HepG2 (cell line): ENCODE measurements around the gene GSX1. TPM values are rescaled to one million over a fixed set of nuclear protein-coding genes. Genes with fewer than 3 reads are reported as not detected.

Source experiments
- ATAC-seq: fragments of 200-7000 bp; cut with Tn5 transposase; 3 replicates; pipeline ENCODE4 v1.9.1; 2020; ENCODE audit warnings: mild to moderate bottlenecking, moderate library complexity
- BruUV-seq: library from RNA; stranded (reverse); fragments of 400-500 nt; replicated peaks from 2 replicates; lab custom pipeline; 2021; lab: Mats Ljungman, UMichigan
- CTCF ChIA-PET: fragments of 300-600 bp; formaldehyde crosslinking; extraction: SDS; loops from one replicate; lab custom pipeline; 2021; ENCODE audit warnings: low total read pairs, inconsistent platforms, low intra/inter-chr PET ratio; lab: Yijun Ruan, JAX
- POLR2A ChIA-PET: fragments of 350-600 bp; sonication (Branson Sonifier 250); formaldehyde crosslinking; loops from one replicate; lab custom pipeline; 2020; ENCODE audit warnings: antibody characterized with exemption, inconsistent platforms; lab: Yijun Ruan, JAX
- DNase-seq: peaks from one replicate; pipeline ENCODE4 v3.0.0-alpha.2; 2015; ENCODE audit warnings: low spot score
- FAIRE-seq: peaks from 3 replicates; lab custom pipeline; 2011; peaks lifted over from hg19 to GRCh38; lab: Jason Lieb, UNC
- H2AFZ ChIP-seq: one replicate; pipeline ENCODE4 v1.6.1; 2011; ENCODE audit warnings: low read length, inconsistent platforms
- H3K27ac ChIP-seq: fragments of 300-600 bp; 3 replicates; pipeline ENCODE4 v1.8.0; 2011; ENCODE audit warnings: mixed run types, mild to moderate bottlenecking, mixed read lengths, low read length, inconsistent platforms; ENCODE audit not compliant: insufficient read depth; ENCODE audit errors: extremely low read length
- H3K27me3 ChIP-seq, 2 experiments: fragments of 200-600 bp in 1 of 2; 2 replicates in 1 of 2; 3 replicates in 1 of 2; pipeline versions ENCODE4 v1.6.0 to v1.8.0; 2011; ENCODE audit warnings: low read length in 2 of 2, mild to moderate bottlenecking in 2 of 2, moderate library complexity in 2 of 2, inconsistent platforms in 1 of 2; ENCODE audit not compliant: insufficient read depth in 2 of 2, control insufficient read depth in 1 of 2
- H3K36me3 ChIP-seq, 2 experiments: fragments of 200-600 bp in 1 of 2; replicated peaks in 1 of 2; 2 replicates in 1 of 2; 3 replicates in 1 of 2; pipeline versions ENCODE4 v1.5.1 to v1.8.0; 2011; ENCODE audit warnings: low read length in 2 of 2, inconsistent platforms in 1 of 2; ENCODE audit not compliant: insufficient read depth in 2 of 2, control insufficient read depth in 1 of 2
- H3K4me1 ChIP-seq: 2 replicates; pipeline ENCODE4 v1.5.1; 2012; ENCODE audit warnings: low read length, inconsistent platforms; ENCODE audit not compliant: insufficient read depth
- H3K4me2 ChIP-seq: 2 replicates; pipeline ENCODE4 v1.6.0; 2011; ENCODE audit warnings: low read depth, low read length, inconsistent platforms
- H3K4me3 ChIP-seq, 3 experiments: fragments of 200-600 bp in 1 of 3; sonication (generic), shearing (Covaris generic) in 1 of 3; replicated peaks in 1 of 3; 2 replicates each; pipeline ENCODE4 v1.5.1; 2011 to 2016; ENCODE audit warnings: low read length in 3 of 3, inconsistent platforms in 2 of 3, low read depth in 2 of 3, mild to moderate bottlenecking in 2 of 3, control low read depth in 1 of 3, mixed read lengths in 1 of 3; ENCODE audit not compliant: insufficient read depth in 1 of 3
- H3K79me2 ChIP-seq: one replicate; pipeline ENCODE4 v1.6.1; 2011; ENCODE audit warnings: low read length, inconsistent platforms; ENCODE audit not compliant: insufficient read depth
- H3K9ac ChIP-seq: 2 replicates; pipeline ENCODE4 v1.6.0; 2011; ENCODE audit warnings: mild to moderate bottlenecking, low read depth, low read length, inconsistent platforms; ENCODE audit not compliant: insufficient read depth
- H3K9me3 ChIP-seq: 2 replicates; pipeline ENCODE4 v1.5.1; 2012; ENCODE audit warnings: mild to moderate bottlenecking, low read length
- H4K20me1 ChIP-seq: 2 replicates; pipeline ENCODE4 v1.6.0; 2011; ENCODE audit warnings: inconsistent platforms, mild to moderate bottlenecking, low read length, moderate library complexity; ENCODE audit not compliant: insufficient read depth
- AHR ChIP-seq: IDR thresholded peaks from 2 replicates; pipeline ENCODE4 v1.6.1; 2018; ENCODE audit warnings: missing genetic modification reagents, missing compliant biosample characterization
- HNRNPL ChIP-seq: fragments of 200-400 bp; formaldehyde crosslinking; IDR thresholded peaks from 2 replicates; pipeline ENCODE4 v1.6.1; 2017; ENCODE audit warnings: mild to moderate bottlenecking, low read depth, low read length
- ISX ChIP-seq: sonication (generic); formaldehyde crosslinking; conservative IDR thresholded peaks from 2 replicates; pipeline ENCODE4 v1.5.0; 2020; ENCODE audit warnings: missing genetic modification reagents
- MAFF ChIP-seq: IDR thresholded peaks from 2 replicates; pipeline ENCODE4 v1.6.1; 2011; ENCODE audit warnings: low read depth, low read length, improper control_type of control experiment
- MAFK ChIP-seq, 2 experiments: IDR thresholded peaks in 1 of 2; conservative IDR thresholded peaks in 1 of 2; 2 replicates each; pipeline ENCODE4 v1.6.1; 2011; ENCODE audit warnings: improper control_type of control experiment in 2 of 2, low read length in 2 of 2
- SALL1 ChIP-seq: sonication (generic); formaldehyde crosslinking; IDR thresholded peaks from 2 replicates; pipeline ENCODE4 v1.8.0; 2022; ENCODE audit warnings: mild to moderate bottlenecking, missing genetic modification reagents
- ZBTB39 ChIP-seq: sonication (generic); formaldehyde crosslinking; IDR thresholded peaks from 2 replicates; pipeline ENCODE4 v1.5.0; 2020; ENCODE audit warnings: missing genetic modification reagents
- ZNF350 ChIP-seq: sonication (generic); formaldehyde crosslinking; IDR thresholded peaks from 2 replicates; pipeline ENCODE4 v1.4.0; 2020; ENCODE audit warnings: mild to moderate bottlenecking, low read depth, missing genetic modification reagents, borderline replicate concordance
- ZNF737 ChIP-seq: sonication (generic); formaldehyde crosslinking; IDR thresholded peaks from 2 replicates; pipeline ENCODE4 v1.5.0; 2020; ENCODE audit warnings: missing genetic modification reagents, mild to moderate bottlenecking, borderline replicate concordance
- WGBS: methylation state at CpG from one replicate; pipeline ENCODE4 v1.1.6; 2017; ENCODE audit warnings: low lambda C conversion rate; 5-methylcytosine and 5-hydroxymethylcytosine counted together
- in situ Hi-C: cut with HindIII; loops from 2 replicates; pipeline ENCODE4 v1.10.0; 2017; ENCODE audit warnings: low pct_unique_long_range_greater_than_20kb; ENCODE audit not compliant: extremely low pct_ligation_motif_present
- intact Hi-C: fragments of 100-400 bp; cut with micrococcal nuclease; formaldehyde crosslinking; loops from one replicate; pipeline ENCODE4 v1.10.0; 2022; ENCODE audit not compliant: unreplicated experiment
- polyA plus RNA-seq, 8 experiments: library from polyadenylated mRNA; depleted of rRNA in 3 of 8; stranded (reverse) in 7 of 8; unstranded in 1 of 8; fragments of >200 nt; fragmentation: Illumina TruSeq in 4 of 8; extraction: Trizol in 4 of 8; gene quantifications; 2 replicates each; pipeline versions ENCODE4 v1.2.1 to v1.2.3, GENCODE V29; 2011 to 2016; ENCODE audit warnings: low read depth in 4 of 8, missing spikeins in 1 of 8, mixed read lengths in 1 of 8; ENCODE audit not compliant: insufficient read depth in 1 of 8
- total RNA-seq, 5 experiments: library from RNA; depleted of rRNA; stranded (reverse); fragments of >200 nt; fragmentation: Illumina TruSeq; extraction: Trizol; gene quantifications; 2 replicates each; pipeline ENCODE4 v1.2.3, GENCODE V29; 2016; ENCODE audit warnings: low read depth in 1 of 5

Gene GSX1
- total and polyA plus RNA-seq, 2 of the 13 experiments (the other 11 are each of a cell fraction or from before 2014, with no cell fraction given): not detected

GRCh38 chr13:27772651-27773425, 19.4 kb upstream of the GSX1 start:
- ChIA-PET POLR2A (no interaction called here), CTCF (no interaction called here)
- ATAC-seq (no peak), FAIRE-seq (no peak), DNase-seq (peak; percentile 23)
- no peaks in the 10 kb centered on the region for H4K20me1 ChIP-seq
- 42% methylated on average over 8 of the region's 14 CpGs for WGBS
- TF ChIP-seq AHR (no peak), MAFF (peak; percentile 86), ZNF350 (no peak), MAFK (conservative IDR thresholded peaks at IDR 0.05 in 1 of 2, IDR thresholded peaks at IDR 0.05 in 1 of 2; ENCODE audit: low read length in 2 of 2) (peak; percentile 87 to 89)
- in situ Hi-C loops (loop anchor here (5.0 kb wide), 1 partner anchor 54 kb away; no protein-coding TSS in a partner anchor), intact Hi-C loops (loop anchor here (5.0 kb wide), 2 partner anchors 209 to 391 kb away; no protein-coding TSS in a partner anchor)
- no peaks in the 10 kb centered on the region; a peak in 2 of 5 replicates for H3K27me3 ChIP-seq
- H2AFZ ChIP-seq: no peak overlapping the region
- no peaks in the 10 kb centered on the region for H3K79me2 ChIP-seq
- no peak overlapping the region for H3K27ac ChIP-seq
- no peak overlapping the region for H3K9ac ChIP-seq
- no TSS peak for BruUV-seq
- no peaks in the 10 kb centered on the region for H3K36me3 ChIP-seq
- peaks cover 13% of the 10 kb centered on the region for H3K4me1 ChIP-seq
- no peak overlapping the region for H3K4me2 ChIP-seq
- H3K4me3 ChIP-seq: no peak overlapping the region
- no peaks in the 10 kb centered on the region for H3K9me3 ChIP-seq

GRCh38 chr13:27774169-27774568, 18.1 kb upstream of the GSX1 start:
- no peak overlapping the region for H3K27ac ChIP-seq
- in situ Hi-C loops: loop anchor here (5.0 kb wide), 1 partner anchor 53 kb away; no protein-coding TSS in a partner anchor
- no peaks in the 10 kb centered on the region for H3K9me3 ChIP-seq
- H3K36me3 ChIP-seq: no peaks in the 10 kb centered on the region
- no peaks in the 10 kb centered on the region for H3K79me2 ChIP-seq
- TF ChIP-seq ZNF737: no peak
- no peak for TF ChIP-seq ISX
- TF ChIP-seq SALL1 (CRISPR knock-in tag): no peak
- TF ChIP-seq HNRNPL: no peak
- no peak for TF ChIP-seq ZBTB39 (CRISPR knock-in tag)
- TF ChIP-seq, all 625 proteins: peak for 0
- no peak overlapping the region for H3K4me3 ChIP-seq
- CTCF ChIA-PET: no interaction called here
- H2AFZ ChIP-seq: no peak overlapping the region
- no peaks in the 10 kb centered on the region for H4K20me1 ChIP-seq
- H3K4me1 ChIP-seq: peaks cover 13% of the 10 kb centered on the region
- peaks cover 0 to 1% of the 10 kb centered on the region in 2 experiments; a peak in 2 of 5 replicates for H3K27me3 ChIP-seq
- intact Hi-C loops: loop anchor here (5.0 kb wide), 2 partner anchors 208 to 392 kb away; no protein-coding TSS in a partner anchor
- no TSS peak for BruUV-seq
- 35% methylated on average over 8 of the region's 8 CpGs for WGBS
- POLR2A ChIA-PET: no interaction called here
- H3K9ac ChIP-seq: no peak overlapping the region
- FAIRE-seq (no peak), ATAC-seq (no peak), DNase-seq (no peak)
- H3K4me2 ChIP-seq: no peak overlapping the region
